ENCODE measurements around the gene CEP85. TPM values are rescaled to one million over a fixed set of nuclear protein-coding genes. Genes with fewer than 3 reads are reported as not detected.
A peak's percentile ranks its signal among the peaks of the same experiment; 100 is the strongest.

The CEP85 gene
- total and polyA plus RNA-seq, 9 of the 15 experiments (the other 6 are each of a cell fraction or from before 2014, with no cell fraction given): 42.1 to 140 (median 92.6) TPM

GRCh38 chr1:26285366-26286063 lies 51.5 kb downstream of the CEP85 start (continued):
- TF ChIP-seq HMG20B (CRISPR knock-in tag; IDR thresholded peaks at IDR 0.05): no peak
- TF ChIP-seq SIN3A (IDR thresholded peaks at IDR 0.05; ENCODE audit: borderline replicate concordance in 2 of 2, control insufficient read depth in 1 of 2, low read depth in 2 of 2, low read length in 2 of 2): no peak
- no peak for TF ChIP-seq ZNF133 (CRISPR knock-in tag; IDR thresholded peaks at IDR 0.05)
- no peak for TF ChIP-seq FOXP4 (CRISPR knock-in tag; IDR thresholded peaks at IDR 0.05; ENCODE audit: borderline replicate concordance)
- no peak for TF ChIP-seq RBM15 (IDR thresholded peaks at IDR 0.05; ENCODE audit: insufficient read depth, low read length)
- no peak for TF ChIP-seq CHD2 (IDR thresholded peaks at IDR 0.05; ENCODE audit: low read depth, low read length)
- no peak for TF ChIP-seq TRIM28 (IDR thresholded peaks at IDR 0.05)
- TF ChIP-seq SMC3 (conservative IDR thresholded peaks at IDR 0.05; ENCODE audit: insufficient read depth, low read depth, low read length): 0 out of 2 replicates have a peak, but pooled peaks have one; percentile 24
- TF ChIP-seq CBFA2T2 (conservative IDR thresholded peaks at IDR 0.05): 0 out of 2 replicates have a peak, but pooled peaks have one; percentile 7
- TF ChIP-seq WHSC1 (IDR thresholded peaks at IDR 0.05; ENCODE audit: low read length): peak; percentile 63
- peak in 1 of 2 experiments; percentile 53; a peak in 3 of 4 replicates for TF ChIP-seq RAD21 (CRISPR knock-in tag; conservative IDR thresholded peaks at IDR 0.05 in 1 of 2, IDR thresholded peaks at IDR 0.05 in 1 of 2)
- TF ChIP-seq FUS (optimal IDR thresholded peaks at IDR 0.05; ENCODE audit: low read depth, low read length): no peak
- TF ChIP-seq SIRT6 (IDR thresholded peaks at IDR 0.05; ENCODE audit: low read depth, low read length): no peak
- no peak for TF ChIP-seq ZNF695 (CRISPR knock-in tag; IDR thresholded peaks at IDR 0.05)

Measured in K562 (cell line).